IMR-90 (cell line): ENCODE measurements around the gene HIGD1C.

Experiments used
- CEBPB ChIP-seq: IDR thresholded peaks from 2 replicates; pipeline ENCODE4 v1.6.1; 2012; ENCODE audit warnings: low read depth, low read length, improper control_type of control experiment
- FOS ChIP-seq: fragments of 150-350 bp; IDR thresholded peaks from 2 replicates; pipeline ENCODE4 v1.6.1; 2016; ENCODE audit warnings: low read depth, low read length
- POLR2A ChIP-seq: IDR thresholded peaks from 2 replicates; pipeline ENCODE4 v1.6.1; 2012; ENCODE audit warnings: mild to moderate bottlenecking, low read depth, low read length
- RCOR1 ChIP-seq: IDR thresholded peaks from 2 replicates; pipeline ENCODE4 v1.6.1; 2012; ENCODE audit warnings: mild to moderate bottlenecking, low read length, improper control_type of control experiment; ENCODE audit not compliant: insufficient replicate concordance
- SMC3 ChIP-seq: fragments of 150-350 bp; IDR thresholded peaks from 2 replicates; pipeline ENCODE4 v1.6.1; 2016; ENCODE audit warnings: low read depth, mild to moderate bottlenecking, antibody characterized with exemption, low read length, moderate library complexity
- TF ChIP-seq, protein P1 (sequence below): conservative IDR thresholded peaks from 2 replicates; pipeline ENCODE4 v1.5.1; 2012; ENCODE audit warnings: mild to moderate bottlenecking, low read depth, low read length, improper control_type of control experiment
- TF ChIP-seq, protein P2 (sequence below): fragments of 150-350 bp; IDR thresholded peaks from 2 replicates; pipeline ENCODE4 v1.6.1; 2016; ENCODE audit warnings: low read depth, mild to moderate bottlenecking, low read length, moderate library complexity, borderline replicate concordance
- TF ChIP-seq, protein P3 (sequence below): fragments of 150-350 bp; IDR thresholded peaks from 2 replicates; pipeline ENCODE4 v1.6.1; 2017; ENCODE audit warnings: mild to moderate bottlenecking, antibody characterized with exemption, low read length, low read depth

DNA sequence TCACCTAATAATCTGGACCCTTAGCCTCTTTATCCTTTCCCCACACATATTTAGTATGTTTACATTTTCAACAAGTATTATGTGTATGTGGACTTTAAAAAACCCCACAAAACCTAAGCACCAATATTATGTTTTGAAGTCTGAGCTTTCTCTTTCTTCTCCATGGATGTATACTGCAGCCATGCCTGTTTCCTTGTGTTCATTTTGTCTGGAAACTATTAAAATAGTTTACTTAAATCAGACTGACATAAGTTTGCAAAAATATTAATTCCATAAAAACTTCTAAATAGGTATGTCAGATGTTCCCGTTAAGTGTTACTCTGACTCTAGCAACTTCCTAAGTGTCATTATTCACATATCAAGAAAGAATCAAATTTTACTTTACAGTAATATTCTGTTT lies 2.9 kb downstream of the HIGD1C start:
- TF ChIP-seq, protein P1, sequence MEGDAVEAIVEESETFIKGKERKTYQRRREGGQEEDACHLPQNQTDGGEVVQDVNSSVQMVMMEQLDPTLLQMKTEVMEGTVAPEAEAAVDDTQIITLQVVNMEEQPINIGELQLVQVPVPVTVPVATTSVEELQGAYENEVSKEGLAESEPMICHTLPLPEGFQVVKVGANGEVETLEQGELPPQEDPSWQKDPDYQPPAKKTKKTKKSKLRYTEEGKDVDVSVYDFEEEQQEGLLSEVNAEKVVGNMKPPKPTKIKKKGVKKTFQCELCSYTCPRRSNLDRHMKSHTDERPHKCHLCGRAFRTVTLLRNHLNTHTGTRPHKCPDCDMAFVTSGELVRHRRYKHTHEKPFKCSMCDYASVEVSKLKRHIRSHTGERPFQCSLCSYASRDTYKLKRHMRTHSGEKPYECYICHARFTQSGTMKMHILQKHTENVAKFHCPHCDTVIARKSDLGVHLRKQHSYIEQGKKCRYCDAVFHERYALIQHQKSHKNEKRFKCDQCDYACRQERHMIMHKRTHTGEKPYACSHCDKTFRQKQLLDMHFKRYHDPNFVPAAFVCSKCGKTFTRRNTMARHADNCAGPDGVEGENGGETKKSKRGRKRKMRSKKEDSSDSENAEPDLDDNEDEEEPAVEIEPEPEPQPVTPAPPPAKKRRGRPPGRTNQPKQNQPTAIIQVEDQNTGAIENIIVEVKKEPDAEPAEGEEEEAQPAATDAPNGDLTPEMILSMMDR: no peak
- no peak for TF ChIP-seq RCOR1
- TF ChIP-seq POLR2A: no peak
- TF ChIP-seq CEBPB: no peak
- TF ChIP-seq, protein P2, sequence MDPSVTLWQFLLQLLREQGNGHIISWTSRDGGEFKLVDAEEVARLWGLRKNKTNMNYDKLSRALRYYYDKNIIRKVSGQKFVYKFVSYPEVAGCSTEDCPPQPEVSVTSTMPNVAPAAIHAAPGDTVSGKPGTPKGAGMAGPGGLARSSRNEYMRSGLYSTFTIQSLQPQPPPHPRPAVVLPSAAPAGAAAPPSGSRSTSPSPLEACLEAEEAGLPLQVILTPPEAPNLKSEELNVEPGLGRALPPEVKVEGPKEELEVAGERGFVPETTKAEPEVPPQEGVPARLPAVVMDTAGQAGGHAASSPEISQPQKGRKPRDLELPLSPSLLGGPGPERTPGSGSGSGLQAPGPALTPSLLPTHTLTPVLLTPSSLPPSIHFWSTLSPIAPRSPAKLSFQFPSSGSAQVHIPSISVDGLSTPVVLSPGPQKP: no peak
- TF ChIP-seq SMC3: no peak
- TF ChIP-seq, protein P3, sequence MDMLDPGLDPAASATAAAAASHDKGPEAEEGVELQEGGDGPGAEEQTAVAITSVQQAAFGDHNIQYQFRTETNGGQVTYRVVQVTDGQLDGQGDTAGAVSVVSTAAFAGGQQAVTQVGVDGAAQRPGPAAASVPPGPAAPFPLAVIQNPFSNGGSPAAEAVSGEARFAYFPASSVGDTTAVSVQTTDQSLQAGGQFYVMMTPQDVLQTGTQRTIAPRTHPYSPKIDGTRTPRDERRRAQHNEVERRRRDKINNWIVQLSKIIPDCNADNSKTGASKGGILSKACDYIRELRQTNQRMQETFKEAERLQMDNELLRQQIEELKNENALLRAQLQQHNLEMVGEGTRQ: no peak
- no peak for TF ChIP-seq FOS
